HG03097 (cell line): ENCODE data around the gene FAM204A.

ENCODE experiments used
- ATAC-seq: cut with Tn5 transposase; IDR thresholded peaks from one replicate; pipeline ENCODE4 v1.9.1; 2021; ENCODE audit not compliant: unreplicated experiment, low FRiP score

The FAM204A gene

GRCh38 chr10:118254654-118255053 lies 87.5 kb downstream of the FAM204A start:
- no peak for ATAC-seq

GRCh38 chr10:118253397-118253796 lies 88.7 kb downstream of the FAM204A start:
- ATAC-seq = no peak

GRCh38 chr10:118251791-118252190 lies 90.3 kb downstream of the FAM204A start:
- ATAC-seq = no peak

- ATAC-seq = no peak
Observed at GRCh38 chr10:118249714-118250113, 92.4 kb downstream of the FAM204A start.
